ENCODE results near the gene IL4R.
"Not testable (repeated sequence)": the region's sequence is repeated elsewhere in the genome, so short reads cannot be mapped to it uniquely, and the experiment has no call there.

The IL4R gene

DNA sequence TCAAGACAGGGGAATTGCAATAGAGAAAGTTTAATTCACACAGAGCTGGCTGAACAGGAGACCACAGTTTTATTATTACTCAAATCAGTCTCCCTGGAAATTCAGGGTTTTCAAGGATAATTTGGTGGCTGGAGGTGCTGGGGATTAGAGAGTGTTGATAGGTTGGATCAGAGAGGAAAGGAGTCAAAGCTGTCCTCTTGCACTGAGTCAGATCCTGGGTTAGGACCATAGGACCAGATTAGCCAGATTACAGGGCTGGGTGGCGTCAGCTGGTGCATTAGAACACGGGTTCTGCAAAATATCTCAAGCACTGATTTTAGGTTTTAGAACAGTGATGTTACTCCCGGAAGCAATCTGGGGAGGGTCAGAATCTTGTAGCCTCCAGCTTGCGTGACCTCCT lies 43.4 kb upstream of the IL4R start:
- TF ChIP-seq EZH2phosphoT487 (IDR thresholded peaks at IDR 0.05; ENCODE audit: borderline replicate concordance, low read length) (no peak), CTCF (IDR thresholded peaks at IDR 0.05; ENCODE audit: low read depth, low read length, poor library complexity, severe bottlenecking) (no peak)
- H3K4me2 ChIP-seq (ENCODE audit: low read length) = peak overlapping the region; percentile 87
- H3K4me1 ChIP-seq (ENCODE audit: control insufficient read depth, low read length) = peaks cover 90% of the 10 kb centered on the region
- H4K20me1 ChIP-seq (ENCODE audit: control insufficient read depth, insufficient read depth, low read depth, low read length) = no peaks in the 10 kb centered on the region
- H3F3A ChIP-seq (ENCODE audit: control insufficient read depth, insufficient read depth) = peaks cover 48% of the 10 kb centered on the region
- peak overlapping the region; percentile 83 for H3K4me3 ChIP-seq (ENCODE audit: low read length)
- peak overlapping the region; percentile 80 for H3K27ac ChIP-seq (ENCODE audit: low read depth, low read length)
- no peaks in the 10 kb centered on the region for H3K27me3 ChIP-seq (ENCODE audit: control insufficient read depth, low read length)
- peaks cover 2% of the 10 kb centered on the region; the same call in 1 of the 2 replicates for H3K36me3 ChIP-seq (ENCODE audit: control insufficient read depth, low read length)
- H3K9me3 ChIP-seq (ENCODE audit: control insufficient read depth, insufficient read depth, low read length) = no peaks in the 10 kb centered on the region
- peaks cover 32% of the 10 kb centered on the region for H3K79me2 ChIP-seq (ENCODE audit: control insufficient read depth, low read length)
- no peaks in the 10 kb centered on the region for H3K9me2 ChIP-seq (replicated peaks; ENCODE audit: control insufficient read depth, low read length)

DNA sequence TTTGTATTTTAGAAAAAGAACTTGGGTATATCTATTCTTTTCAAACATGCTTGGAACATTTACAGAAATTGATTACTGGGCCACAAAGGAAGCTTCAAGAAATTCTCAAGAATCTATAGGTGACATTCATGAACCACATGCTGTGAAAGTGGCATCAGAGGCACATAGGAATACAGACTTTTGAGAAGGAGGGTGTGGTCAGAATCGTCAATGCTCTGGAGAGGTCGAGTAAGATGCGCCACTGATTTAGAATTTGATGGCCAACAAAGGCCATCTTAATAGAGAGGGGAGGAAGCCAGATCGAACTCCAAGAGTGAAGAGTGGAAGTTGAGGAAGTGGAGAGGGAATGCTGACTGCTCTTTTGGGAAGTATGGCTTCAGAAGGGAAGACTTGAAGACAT lies 41.7 kb upstream of the IL4R start:
- no peaks in the 10 kb centered on the region for H4K20me1 ChIP-seq (ENCODE audit: control insufficient read depth, insufficient read depth, low read depth, low read length)
- H3K9me3 ChIP-seq (ENCODE audit: control insufficient read depth, insufficient read depth, low read length) = no peaks in the 10 kb centered on the region
- H3K27ac ChIP-seq (ENCODE audit: low read depth, low read length) = peak overlapping the region; percentile 80
- H3K9me2 ChIP-seq (replicated peaks; ENCODE audit: control insufficient read depth, low read length) = no peaks in the 10 kb centered on the region
- peak overlapping the region; percentile 87 for H3K4me2 ChIP-seq (ENCODE audit: low read length)
- no peaks in the 10 kb centered on the region for H3K27me3 ChIP-seq (ENCODE audit: control insufficient read depth, low read length)
- peaks cover 24% of the 10 kb centered on the region for H3K79me2 ChIP-seq (ENCODE audit: control insufficient read depth, low read length)
- TF ChIP-seq CTCF (IDR thresholded peaks at IDR 0.05; ENCODE audit: low read depth, low read length, poor library complexity, severe bottlenecking) = no peak
- H3K36me3 ChIP-seq (ENCODE audit: control insufficient read depth, low read length) = peaks cover 2% of the 10 kb centered on the region; the same call in 1 of the 2 replicates
- H3F3A ChIP-seq (ENCODE audit: control insufficient read depth, insufficient read depth) = peaks cover 40% of the 10 kb centered on the region
- no peak overlapping the region for H3K4me3 ChIP-seq (ENCODE audit: low read length)
- peaks cover 92% of the 10 kb centered on the region for H3K4me1 ChIP-seq (ENCODE audit: control insufficient read depth, low read length)

GRCh38 chr16:27272697-27273096 lies 41.1 kb upstream of the IL4R start:
- H3K27me3 ChIP-seq (ENCODE audit: control insufficient read depth, low read length); H3K4me3 ChIP-seq (ENCODE audit: low read length); H3K9me3 ChIP-seq (ENCODE audit: control insufficient read depth, insufficient read depth, low read length); H3K36me3 ChIP-seq (ENCODE audit: control insufficient read depth, low read length); H4K20me1 ChIP-seq (ENCODE audit: control insufficient read depth, insufficient read depth, low read depth, low read length); H3K9me2 ChIP-seq (replicated peaks; ENCODE audit: control insufficient read depth, low read length): not testable (repeated sequence)
- H3K27ac ChIP-seq (ENCODE audit: low read depth, low read length) = peak overlapping the region; percentile 96
- H3F3A ChIP-seq (ENCODE audit: control insufficient read depth, insufficient read depth) = peaks cover 40% of the 10 kb centered on the region
- peaks cover 86% of the 10 kb centered on the region for H3K4me1 ChIP-seq (ENCODE audit: control insufficient read depth, low read length)
- peak overlapping the region; percentile 83 for H3K4me2 ChIP-seq (ENCODE audit: low read length)
- H3K79me2 ChIP-seq (ENCODE audit: control insufficient read depth, low read length) = peaks cover 18% of the 10 kb centered on the region

GRCh38 chr16:27273330-27273669 lies 40.5 kb upstream of the IL4R start:
- no peaks in the 10 kb centered on the region for H4K20me1 ChIP-seq (ENCODE audit: control insufficient read depth, insufficient read depth, low read depth, low read length)
- H3F3A ChIP-seq (ENCODE audit: control insufficient read depth, insufficient read depth) = peaks cover 40% of the 10 kb centered on the region
- H3K79me2 ChIP-seq (ENCODE audit: control insufficient read depth, low read length) = peaks cover 12% of the 10 kb centered on the region
- H3K4me2 ChIP-seq (ENCODE audit: low read length) = peak overlapping the region; percentile 83
- H3K4me1 ChIP-seq (ENCODE audit: control insufficient read depth, low read length) = peaks cover 82% of the 10 kb centered on the region
- no peak for TF ChIP-seq CTCF (IDR thresholded peaks at IDR 0.05; ENCODE audit: low read depth, low read length, poor library complexity, severe bottlenecking)
- TF ChIP-seq EZH2phosphoT487 (IDR thresholded peaks at IDR 0.05; ENCODE audit: borderline replicate concordance, low read length) = no peak
- H3K27me3 ChIP-seq (ENCODE audit: control insufficient read depth, low read length) = no peaks in the 10 kb centered on the region
- peak overlapping the region; percentile 58 for H3K4me3 ChIP-seq (ENCODE audit: low read length)
- peaks cover 2% of the 10 kb centered on the region; the same call in 1 of the 2 replicates for H3K36me3 ChIP-seq (ENCODE audit: control insufficient read depth, low read length)
- no peaks in the 10 kb centered on the region for H3K9me2 ChIP-seq (replicated peaks; ENCODE audit: control insufficient read depth, low read length)
- H3K9me3 ChIP-seq (ENCODE audit: control insufficient read depth, insufficient read depth, low read length) = no peaks in the 10 kb centered on the region
- peak overlapping the region; percentile 96 for H3K27ac ChIP-seq (ENCODE audit: low read depth, low read length)

Measured in DOHH2 (cell line).